ENCODE data around the gene TRPC4AP.

Gene TRPC4AP

DNA sequence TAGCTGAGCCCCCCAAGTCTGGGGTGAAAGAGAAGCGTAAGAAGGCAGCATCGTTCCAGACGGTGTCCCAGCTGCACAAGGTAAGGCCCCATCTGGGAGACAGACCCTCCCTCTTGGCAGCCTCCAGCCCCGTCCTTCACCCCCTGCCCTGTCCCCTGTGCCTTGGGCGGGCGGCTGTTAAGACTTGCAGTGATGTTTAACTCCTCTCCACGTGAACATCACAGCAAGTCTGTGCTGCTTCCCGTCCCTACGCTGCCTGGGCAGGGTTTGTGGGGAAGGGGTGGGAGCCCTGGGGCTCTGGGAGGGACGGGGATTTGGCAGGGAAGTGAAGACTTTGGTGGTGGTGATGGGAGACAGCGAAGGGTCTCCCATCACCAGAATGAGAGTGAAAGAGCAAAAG is 102.4 kb downstream of the TRPC4AP start:
- Histone ChIP-seq H4K20me1 (ENCODE audit: insufficient read depth, low read length, poor library complexity, severe bottlenecking) (no peaks in the 10 kb centered on the region), H3K9me2 (replicated peaks; ENCODE audit: low read depth, low read length) (no peaks in the 10 kb centered on the region), H3K4me3 (ENCODE audit: low read length, poor library complexity, severe bottlenecking) (no peak overlapping the region), H2AFZ (ENCODE audit: low read length) (no peak overlapping the region), H3K9me3 (ENCODE audit: insufficient read depth, low read depth, low read length) (no peaks in the 10 kb centered on the region), H3K4me2 (ENCODE audit: low read depth, low read length, poor library complexity, severe bottlenecking) (no peak overlapping the region), H3K9ac (ENCODE audit: low read depth, low read length, poor library complexity, severe bottlenecking) (no peak overlapping the region), H3K36me3 (ENCODE audit: insufficient read depth, low read length) (peaks cover 9% of the 10 kb centered on the region; the same call in 1 of the 2 replicates), H3K4me1 (ENCODE audit: insufficient read depth, low read length, poor library complexity, severe bottlenecking) (no peaks in the 10 kb centered on the region), H3K79me2 (ENCODE audit: insufficient read depth, low read length) (no peaks in the 10 kb centered on the region), H3K27me3 (ENCODE audit: insufficient read depth, low read length, poor library complexity, severe bottlenecking) (no peaks in the 10 kb centered on the region), H3F3A (ENCODE audit: low read depth) (no peaks in the 10 kb centered on the region)
- TF ChIP-seq, protein P1, sequence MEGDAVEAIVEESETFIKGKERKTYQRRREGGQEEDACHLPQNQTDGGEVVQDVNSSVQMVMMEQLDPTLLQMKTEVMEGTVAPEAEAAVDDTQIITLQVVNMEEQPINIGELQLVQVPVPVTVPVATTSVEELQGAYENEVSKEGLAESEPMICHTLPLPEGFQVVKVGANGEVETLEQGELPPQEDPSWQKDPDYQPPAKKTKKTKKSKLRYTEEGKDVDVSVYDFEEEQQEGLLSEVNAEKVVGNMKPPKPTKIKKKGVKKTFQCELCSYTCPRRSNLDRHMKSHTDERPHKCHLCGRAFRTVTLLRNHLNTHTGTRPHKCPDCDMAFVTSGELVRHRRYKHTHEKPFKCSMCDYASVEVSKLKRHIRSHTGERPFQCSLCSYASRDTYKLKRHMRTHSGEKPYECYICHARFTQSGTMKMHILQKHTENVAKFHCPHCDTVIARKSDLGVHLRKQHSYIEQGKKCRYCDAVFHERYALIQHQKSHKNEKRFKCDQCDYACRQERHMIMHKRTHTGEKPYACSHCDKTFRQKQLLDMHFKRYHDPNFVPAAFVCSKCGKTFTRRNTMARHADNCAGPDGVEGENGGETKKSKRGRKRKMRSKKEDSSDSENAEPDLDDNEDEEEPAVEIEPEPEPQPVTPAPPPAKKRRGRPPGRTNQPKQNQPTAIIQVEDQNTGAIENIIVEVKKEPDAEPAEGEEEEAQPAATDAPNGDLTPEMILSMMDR (conservative IDR thresholded peaks at IDR 0.05; ENCODE audit: low read length), result no peak
- TF ChIP-seq EZH2phosphoT487 (IDR thresholded peaks at IDR 0.05; ENCODE audit: borderline replicate concordance), result no peak

DNA sequence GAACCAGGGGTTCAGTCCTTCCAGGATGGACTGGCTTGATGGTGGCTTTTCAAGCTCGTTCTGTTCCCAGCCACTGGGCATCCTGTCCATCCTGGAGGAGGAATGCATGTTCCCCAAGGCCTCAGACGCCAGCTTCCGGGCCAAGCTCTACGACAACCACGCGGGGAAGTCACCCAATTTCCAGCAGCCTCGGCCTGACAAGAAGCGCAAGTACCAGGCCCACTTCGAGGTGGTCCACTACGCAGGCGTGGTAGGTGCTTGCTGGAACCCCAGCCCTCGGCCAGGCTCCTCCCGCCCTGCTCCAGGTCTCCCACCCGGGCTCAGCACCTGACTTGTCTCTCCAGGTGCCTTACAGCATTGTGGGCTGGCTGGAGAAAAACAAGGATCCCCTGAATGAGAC is 102.9 kb downstream of the TRPC4AP start:
- Histone ChIP-seq H3K9me2 (replicated peaks; ENCODE audit: low read depth, low read length) (no peaks in the 10 kb centered on the region), H3K4me2 (ENCODE audit: low read depth, low read length, poor library complexity, severe bottlenecking) (no peak overlapping the region), H3K27me3 (ENCODE audit: insufficient read depth, low read length, poor library complexity, severe bottlenecking) (no peaks in the 10 kb centered on the region), H3F3A (ENCODE audit: low read depth) (no peaks in the 10 kb centered on the region), H3K4me1 (ENCODE audit: insufficient read depth, low read length, poor library complexity, severe bottlenecking) (no peaks in the 10 kb centered on the region), H2AFZ (ENCODE audit: low read length) (no peak overlapping the region), H3K9me3 (ENCODE audit: insufficient read depth, low read depth, low read length) (no peaks in the 10 kb centered on the region), H3K9ac (ENCODE audit: low read depth, low read length, poor library complexity, severe bottlenecking) (no peak overlapping the region), H3K36me3 (ENCODE audit: insufficient read depth, low read length) (peaks cover 6% of the 10 kb centered on the region; the same call in 1 of the 2 replicates), H4K20me1 (ENCODE audit: insufficient read depth, low read length, poor library complexity, severe bottlenecking) (no peaks in the 10 kb centered on the region), H3K79me2 (ENCODE audit: insufficient read depth, low read length) (no peaks in the 10 kb centered on the region), H3K4me3 (ENCODE audit: low read length, poor library complexity, severe bottlenecking) (no peak overlapping the region)
- no peak for TF ChIP-seq EZH2phosphoT487 (IDR thresholded peaks at IDR 0.05; ENCODE audit: borderline replicate concordance)

DNA sequence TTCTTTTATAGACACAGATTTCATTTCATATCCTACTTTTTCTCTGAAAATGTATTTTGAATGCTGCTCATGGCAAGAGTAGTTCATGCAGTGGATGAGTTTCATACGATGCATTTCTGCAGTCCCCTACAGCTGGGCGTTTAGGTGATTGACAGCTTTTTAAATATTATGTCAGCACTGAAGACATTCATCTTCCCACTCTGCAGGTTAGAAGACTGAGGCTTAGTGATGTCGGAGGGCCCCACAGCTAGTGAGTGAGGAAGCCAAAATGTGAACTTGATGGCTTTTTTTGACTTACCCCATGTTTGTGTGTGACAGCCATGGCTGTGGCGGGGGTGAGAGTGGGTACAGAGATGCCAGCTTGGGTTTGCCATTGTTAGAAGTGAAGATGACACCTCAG is 103.5 kb downstream of the TRPC4AP start:
- no peaks in the 10 kb centered on the region for H3K27me3 ChIP-seq (ENCODE audit: insufficient read depth, low read length, poor library complexity, severe bottlenecking)
- H3K9me2 ChIP-seq (replicated peaks; ENCODE audit: low read depth, low read length), result no peaks in the 10 kb centered on the region
- H3K9ac ChIP-seq (ENCODE audit: low read depth, low read length, poor library complexity, severe bottlenecking), result no peak overlapping the region
- H2AFZ ChIP-seq (ENCODE audit: low read length), result no peak overlapping the region
- H3K4me1 ChIP-seq (ENCODE audit: insufficient read depth, low read length, poor library complexity, severe bottlenecking), result no peaks in the 10 kb centered on the region
- H3K9me3 ChIP-seq (ENCODE audit: insufficient read depth, low read depth, low read length), result no peaks in the 10 kb centered on the region
- peaks cover 4% of the 10 kb centered on the region; the same call in 1 of the 2 replicates for H3K36me3 ChIP-seq (ENCODE audit: insufficient read depth, low read length)
- H3K4me3 ChIP-seq (ENCODE audit: low read length, poor library complexity, severe bottlenecking), result no peak overlapping the region
- no peak overlapping the region for H3K4me2 ChIP-seq (ENCODE audit: low read depth, low read length, poor library complexity, severe bottlenecking)
- H4K20me1 ChIP-seq (ENCODE audit: insufficient read depth, low read length, poor library complexity, severe bottlenecking), result no peaks in the 10 kb centered on the region
- no peak for TF ChIP-seq EZH2phosphoT487 (IDR thresholded peaks at IDR 0.05; ENCODE audit: borderline replicate concordance)
- TF ChIP-seq, protein P1 (conservative IDR thresholded peaks at IDR 0.05; ENCODE audit: low read length), result no peak
- H3F3A ChIP-seq (ENCODE audit: low read depth), result no peaks in the 10 kb centered on the region
- H3K79me2 ChIP-seq (ENCODE audit: insufficient read depth, low read length), result no peaks in the 10 kb centered on the region

DNA sequence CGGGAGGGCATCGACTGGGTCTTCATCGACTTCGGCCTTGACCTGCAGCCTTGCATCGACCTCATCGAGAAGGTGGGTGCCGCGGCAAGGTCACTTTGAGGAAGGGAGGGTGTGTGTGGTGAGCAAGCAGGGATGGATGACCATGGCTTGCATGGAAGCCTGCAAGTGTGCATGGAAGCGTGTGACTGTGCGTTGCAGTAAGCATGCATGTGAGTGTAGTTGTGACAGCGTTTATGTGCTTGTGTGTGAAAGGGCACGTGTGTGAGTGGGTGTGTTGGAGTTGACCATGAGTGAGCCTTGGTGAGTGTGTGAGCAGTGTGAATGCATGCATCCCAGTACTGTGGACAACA is 104.4 kb downstream of the TRPC4AP start:
- TF ChIP-seq, protein P1 (conservative IDR thresholded peaks at IDR 0.05; ENCODE audit: low read length), result no peak
- no peak for TF ChIP-seq EZH2phosphoT487 (IDR thresholded peaks at IDR 0.05; ENCODE audit: borderline replicate concordance)
- Histone ChIP-seq H3K79me2 (ENCODE audit: insufficient read depth, low read length) (no peaks in the 10 kb centered on the region), H3K9ac (ENCODE audit: low read depth, low read length, poor library complexity, severe bottlenecking) (no peak overlapping the region), H3K27me3 (ENCODE audit: insufficient read depth, low read length, poor library complexity, severe bottlenecking) (no peaks in the 10 kb centered on the region), H4K20me1 (ENCODE audit: insufficient read depth, low read length, poor library complexity, severe bottlenecking) (no peaks in the 10 kb centered on the region), H3K9me3 (ENCODE audit: insufficient read depth, low read depth, low read length) (no peaks in the 10 kb centered on the region), H3K4me3 (ENCODE audit: low read length, poor library complexity, severe bottlenecking) (no peak overlapping the region), H3K4me1 (ENCODE audit: insufficient read depth, low read length, poor library complexity, severe bottlenecking) (no peaks in the 10 kb centered on the region), H3K36me3 (ENCODE audit: insufficient read depth, low read length) (no peaks in the 10 kb centered on the region), H3K9me2 (replicated peaks; ENCODE audit: low read depth, low read length) (no peaks in the 10 kb centered on the region), H3K4me2 (ENCODE audit: low read depth, low read length, poor library complexity, severe bottlenecking) (no peak overlapping the region), H2AFZ (ENCODE audit: low read length) (no peak overlapping the region), H3F3A (ENCODE audit: low read depth) (no peaks in the 10 kb centered on the region)

Measured in Loucy (cell line).